22Rv1 (cell line): ENCODE data around the gene NPFFR1.

Experiments used
- ZFX ChIP-seq: fragments of 450-650 bp; IDR thresholded peaks from 2 replicates; pipeline ENCODE4 v1.6.1; 2017; ENCODE audit warnings: antibody characterized with exemption, borderline replicate concordance
- TF ChIP-seq, protein P1 (sequence below): fragments of 450-650 bp; IDR thresholded peaks from 2 replicates; pipeline ENCODE4 v1.5.1; 2017; ENCODE audit warnings: mild to moderate bottlenecking

DNA sequence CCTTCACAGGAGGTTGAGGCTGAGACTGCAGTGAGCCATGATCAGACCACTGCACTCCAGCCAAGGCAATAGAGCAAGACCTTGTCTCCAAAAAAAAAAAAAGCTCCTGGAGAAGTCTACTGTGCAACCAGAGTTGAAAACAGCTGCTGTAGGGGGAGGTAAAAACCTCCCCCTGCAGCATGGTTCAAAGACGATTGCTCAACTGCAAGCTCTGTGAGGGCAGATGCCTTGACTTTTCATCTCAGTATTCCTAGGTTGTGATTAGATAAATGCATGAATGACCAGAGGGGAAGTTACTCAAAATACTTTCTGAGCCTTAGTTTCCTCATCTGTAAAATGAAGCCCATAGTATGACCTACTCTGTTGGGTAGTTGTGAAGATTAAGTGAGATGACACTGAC lies 25.6 kb downstream of the NPFFR1 start:
- TF ChIP-seq, protein P1, sequence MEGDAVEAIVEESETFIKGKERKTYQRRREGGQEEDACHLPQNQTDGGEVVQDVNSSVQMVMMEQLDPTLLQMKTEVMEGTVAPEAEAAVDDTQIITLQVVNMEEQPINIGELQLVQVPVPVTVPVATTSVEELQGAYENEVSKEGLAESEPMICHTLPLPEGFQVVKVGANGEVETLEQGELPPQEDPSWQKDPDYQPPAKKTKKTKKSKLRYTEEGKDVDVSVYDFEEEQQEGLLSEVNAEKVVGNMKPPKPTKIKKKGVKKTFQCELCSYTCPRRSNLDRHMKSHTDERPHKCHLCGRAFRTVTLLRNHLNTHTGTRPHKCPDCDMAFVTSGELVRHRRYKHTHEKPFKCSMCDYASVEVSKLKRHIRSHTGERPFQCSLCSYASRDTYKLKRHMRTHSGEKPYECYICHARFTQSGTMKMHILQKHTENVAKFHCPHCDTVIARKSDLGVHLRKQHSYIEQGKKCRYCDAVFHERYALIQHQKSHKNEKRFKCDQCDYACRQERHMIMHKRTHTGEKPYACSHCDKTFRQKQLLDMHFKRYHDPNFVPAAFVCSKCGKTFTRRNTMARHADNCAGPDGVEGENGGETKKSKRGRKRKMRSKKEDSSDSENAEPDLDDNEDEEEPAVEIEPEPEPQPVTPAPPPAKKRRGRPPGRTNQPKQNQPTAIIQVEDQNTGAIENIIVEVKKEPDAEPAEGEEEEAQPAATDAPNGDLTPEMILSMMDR = no peak
- no peak for TF ChIP-seq ZFX
